Measurements from ENCODE around the gene PRKACB. TPM values are rescaled to one million over a fixed set of nuclear protein-coding genes. Genes with fewer than 3 reads are reported as not detected.
A peak's percentile ranks its signal among the peaks of the same experiment; 100 is the strongest.
"Not testable (repeated sequence)": the region's sequence is repeated elsewhere in the genome, so short reads cannot be mapped to it uniquely, and the experiment has no call there.

PRKACB gene
- 16.4 and 20.9 TPM in 2 replicates for total RNA-seq

DNA sequence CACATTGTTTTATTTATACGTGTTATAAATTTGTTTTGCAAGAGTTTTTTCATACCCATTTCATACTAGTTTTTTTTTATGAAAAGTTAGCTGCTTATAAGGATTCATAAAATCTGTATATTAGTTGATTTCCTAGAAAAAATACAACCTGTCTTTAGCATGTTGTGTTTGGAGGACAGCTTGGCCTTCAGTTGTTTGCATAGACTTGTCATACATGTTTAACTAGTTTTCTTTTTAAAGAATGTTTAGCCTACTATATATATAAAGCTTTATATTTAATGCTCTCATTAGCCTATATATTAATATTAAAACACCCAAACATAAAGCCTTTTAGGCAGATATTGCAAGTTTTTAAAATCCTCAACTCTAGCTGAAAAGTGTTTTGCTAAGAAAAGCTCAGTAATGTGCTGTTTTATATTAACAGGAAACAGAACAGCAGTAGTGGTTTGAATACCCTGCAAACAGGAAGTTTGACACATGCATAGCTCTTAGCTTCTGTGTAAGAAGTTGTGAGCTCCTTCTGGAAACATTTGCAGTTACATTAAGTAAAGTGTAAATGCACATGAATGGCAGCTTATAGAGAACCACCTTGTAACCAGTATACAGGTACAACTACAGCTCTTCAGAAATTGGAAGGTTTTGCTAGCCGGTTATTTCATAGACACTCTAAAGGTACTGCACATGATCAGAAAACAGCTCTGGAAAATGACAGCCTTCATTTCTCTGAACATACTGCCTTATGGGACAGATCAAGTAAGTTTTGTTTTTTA is at the start of gene PRKACB:
Gene PRKACB, plus strand, starts transcription at position 476 of the 770 bp plus-strand sequence. Its CDS starts 91 bp downstream, at position 567.
- H3K27ac Mint-ChIP-seq = peak within 1 kb of the TSS; percentile 98
- H3K9me3 Mint-ChIP-seq = no peaks in the 10 kb centered on the region
- no peaks in the 10 kb centered on the region for H3K27me3 Mint-ChIP-seq (ENCODE audit: low read depth)
- no peak for DNase-seq (ENCODE audit: low spot score)
- H3K4me3 Mint-ChIP-seq (ENCODE audit: low read depth) = peak within 1 kb of the TSS; percentile 95
- H3K36me3 Mint-ChIP-seq (ENCODE audit: low read depth) = no peaks in the 10 kb centered on the region
- intact Hi-C loops (cut with micrococcal nuclease) = loop anchor here (1.0 to 10.0 kb wide), 7 partner anchors 43 to 721 kb away; partner anchors contain the start of genes CTBS and TTLL7
- H3K4me1 Mint-ChIP-seq (ENCODE audit: low read depth) = peaks cover 36% of the 10 kb centered on the region

DNA sequence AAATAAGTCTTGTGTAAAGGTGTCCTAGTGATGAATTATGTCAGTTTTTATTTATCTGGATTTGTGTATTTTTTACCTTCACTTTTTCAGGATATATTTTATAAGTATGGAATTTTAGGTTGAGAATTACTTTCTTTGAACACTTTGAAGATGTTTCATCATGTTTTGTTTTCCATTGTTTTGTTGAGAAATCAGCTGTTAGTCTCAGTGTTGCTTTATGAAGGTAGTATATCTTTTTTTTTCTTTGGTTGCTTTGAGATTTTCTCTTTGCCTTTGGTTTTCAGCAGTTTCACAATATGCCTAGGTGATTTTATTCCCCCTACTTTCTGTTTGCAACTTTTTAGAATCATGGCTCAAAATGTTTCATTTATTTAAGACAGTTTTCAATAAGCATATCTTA is 48.8 kb upstream of the PRKACB start:
- Mint-ChIP-seq H3K4me3 (ENCODE audit: low read depth) (no peak overlapping the region), H3K36me3 (ENCODE audit: low read depth) (no peaks in the 10 kb centered on the region), H3K27ac (no peak overlapping the region), H3K4me1 (ENCODE audit: low read depth) (peaks cover 19% of the 10 kb centered on the region), H3K27me3 (ENCODE audit: low read depth) (peaks cover 2% of the 10 kb centered on the region), H3K9me3 (no peaks in the 10 kb centered on the region)
- DNase-seq (ENCODE audit: low spot score) = no peak
- intact Hi-C loops (cut with micrococcal nuclease) = no loop called here

DNA sequence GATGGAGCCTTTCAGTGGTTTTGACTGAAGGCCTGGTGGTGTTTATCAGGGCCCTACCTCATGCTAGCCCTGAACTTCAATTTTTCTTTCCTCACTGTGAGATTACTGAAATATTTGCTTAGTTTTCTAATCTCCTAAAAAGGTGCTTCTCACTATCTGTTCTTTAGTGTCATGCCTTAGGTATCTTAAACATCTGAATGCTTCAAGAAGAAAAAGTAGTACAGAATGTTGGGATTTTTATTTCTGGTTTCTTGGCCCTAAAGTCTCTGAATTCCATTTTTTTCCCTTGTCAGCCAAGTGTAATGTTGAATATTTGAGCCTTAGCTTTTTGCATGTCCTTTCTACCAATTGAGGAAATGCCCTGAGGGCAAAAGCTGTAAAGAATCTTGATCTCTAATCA is 47.9 kb upstream of the PRKACB start:
- Mint-ChIP-seq H3K27ac (no peak overlapping the region), H3K9me3 (no peaks in the 10 kb centered on the region), H3K36me3 (ENCODE audit: low read depth) (no peaks in the 10 kb centered on the region), H3K27me3 (ENCODE audit: low read depth) (peaks cover 2% of the 10 kb centered on the region), H3K4me1 (ENCODE audit: low read depth) (peaks cover 16% of the 10 kb centered on the region), H3K4me3 (ENCODE audit: low read depth) (no peak overlapping the region)
- no peak for DNase-seq (ENCODE audit: low spot score)
- intact Hi-C loops (cut with micrococcal nuclease) = no loop called here

DNA sequence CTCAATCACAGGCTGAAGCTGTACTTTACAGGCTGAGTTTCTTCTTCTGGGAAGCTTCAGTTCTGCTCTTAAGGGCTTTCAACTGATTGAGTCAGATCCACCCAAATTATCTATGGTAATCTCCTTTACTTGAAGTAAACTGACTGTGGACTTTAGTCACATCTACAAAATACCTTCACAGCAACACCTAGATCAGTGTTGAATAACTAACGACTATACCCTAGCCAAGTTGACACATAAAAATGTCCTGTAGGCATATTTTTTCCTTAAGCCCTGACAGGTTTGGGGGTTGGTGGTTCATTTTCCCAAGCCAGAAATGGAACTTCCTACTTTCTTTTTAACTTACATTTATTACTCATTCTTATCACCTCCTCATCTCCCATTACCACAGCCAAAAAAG is 42.9 kb upstream of the PRKACB start:
- H3K4me1 Mint-ChIP-seq (ENCODE audit: low read depth) = peaks cover 16% of the 10 kb centered on the region
- no peak overlapping the region for H3K27ac Mint-ChIP-seq
- H3K27me3 Mint-ChIP-seq (ENCODE audit: low read depth) = peaks cover 2% of the 10 kb centered on the region
- no peaks in the 10 kb centered on the region for H3K36me3 Mint-ChIP-seq (ENCODE audit: low read depth)
- no peaks in the 10 kb centered on the region for H3K9me3 Mint-ChIP-seq
- intact Hi-C loops (cut with micrococcal nuclease) = no loop called here
- no peak for DNase-seq (ENCODE audit: low spot score)
- no peak overlapping the region for H3K4me3 Mint-ChIP-seq (ENCODE audit: low read depth)

DNA sequence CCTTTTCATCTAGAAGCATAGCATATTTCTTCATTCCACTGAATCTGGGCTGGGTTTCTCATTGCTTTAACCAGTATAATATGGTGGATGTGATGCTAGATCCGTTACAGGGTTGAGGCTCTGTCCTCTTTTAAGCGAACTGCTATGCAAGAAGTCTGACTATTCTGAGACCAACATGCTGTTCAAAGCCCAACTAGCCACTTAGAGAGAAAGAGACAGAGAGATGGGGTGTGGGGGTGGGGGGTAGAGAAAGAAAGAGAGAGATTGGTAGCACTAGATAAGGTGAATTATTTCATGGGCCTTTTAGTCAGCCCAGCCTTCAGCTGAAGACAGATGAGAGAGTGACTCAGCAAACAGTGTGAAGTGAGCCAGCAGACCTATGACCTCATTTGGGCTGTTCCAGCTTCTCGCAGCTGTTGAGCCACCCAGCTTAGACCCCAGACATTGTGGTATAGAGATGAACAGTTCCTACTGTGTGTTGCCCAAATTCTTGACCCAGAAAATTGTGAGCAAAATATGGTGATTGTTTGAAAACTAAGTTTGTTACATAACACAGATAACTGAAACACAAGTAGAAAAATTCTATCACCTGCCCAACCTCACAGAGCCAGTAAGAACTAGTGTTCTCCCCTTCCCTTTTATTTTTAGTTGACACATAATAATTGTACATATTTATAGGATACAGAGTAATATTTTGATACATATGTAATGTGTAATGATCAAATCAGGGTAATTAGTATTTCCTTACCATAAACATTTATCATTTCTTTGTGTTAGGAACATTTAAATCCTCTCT is 40.7 kb upstream of the PRKACB start:
- Mint-ChIP-seq H3K27ac (no peak overlapping the region), H3K4me3 (ENCODE audit: low read depth) (no peak overlapping the region), H3K4me1 (ENCODE audit: low read depth) (peaks cover 16% of the 10 kb centered on the region), H3K36me3 (ENCODE audit: low read depth) (peaks cover 5% of the 10 kb centered on the region), H3K9me3 (peaks cover 12% of the 10 kb centered on the region), H3K27me3 (ENCODE audit: low read depth) (peaks cover under 1% of the 10 kb centered on the region)
- intact Hi-C loops (cut with micrococcal nuclease) = no loop called here
- DNase-seq (ENCODE audit: low spot score) = no peak

DNA sequence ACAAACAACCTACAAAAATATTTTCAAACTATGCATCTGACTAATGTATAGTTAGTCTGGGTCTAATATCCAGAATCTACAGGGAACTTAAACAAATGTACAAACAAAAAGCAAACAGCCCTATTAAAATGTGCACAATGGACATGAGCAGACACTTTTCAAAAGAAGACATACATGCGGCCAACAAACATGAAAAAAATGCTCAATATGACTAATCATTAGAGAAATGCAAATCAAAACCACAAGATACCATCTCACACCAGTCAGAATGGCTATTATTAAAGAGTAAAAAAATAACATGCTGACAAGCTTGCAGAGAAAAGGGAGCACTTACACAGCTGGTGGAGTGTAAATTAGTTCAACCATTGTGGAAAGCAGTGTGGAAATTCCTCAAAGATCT is 36.5 kb upstream of the PRKACB start:
- Mint-ChIP-seq H3K4me1 (ENCODE audit: low read depth) (peaks cover 13% of the 10 kb centered on the region), H3K9me3 (peaks cover 12% of the 10 kb centered on the region)
- H3K27me3 Mint-ChIP-seq (ENCODE audit: low read depth); intact Hi-C loops (cut with micrococcal nuclease); H3K27ac Mint-ChIP-seq; H3K36me3 Mint-ChIP-seq (ENCODE audit: low read depth); H3K4me3 Mint-ChIP-seq (ENCODE audit: low read depth); DNase-seq (ENCODE audit: low spot score): not testable (repeated sequence)

DNA sequence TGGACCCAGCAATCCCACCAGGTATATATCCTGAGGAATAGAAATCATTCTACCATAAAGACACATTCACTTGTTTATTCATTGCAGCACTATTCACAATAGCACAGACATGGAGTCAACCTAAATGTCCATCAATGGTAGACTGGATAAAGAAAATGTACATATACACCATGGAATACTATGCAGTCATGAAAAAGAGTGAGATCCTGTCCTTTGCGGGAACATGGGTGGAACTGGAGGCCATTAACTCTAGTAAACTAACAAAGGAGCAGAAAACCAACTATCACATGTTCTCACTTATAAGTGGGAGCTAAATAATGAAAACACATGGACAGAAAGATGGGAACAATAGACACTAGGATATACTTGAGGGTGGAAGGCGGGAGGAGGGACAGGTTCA is 36.1 kb upstream of the PRKACB start:
- intact Hi-C loops (cut with micrococcal nuclease) = no loop called here
- no peak overlapping the region for H3K4me3 Mint-ChIP-seq (ENCODE audit: low read depth)
- H3K27ac Mint-ChIP-seq = no peak overlapping the region
- peaks cover 5% of the 10 kb centered on the region for H3K36me3 Mint-ChIP-seq (ENCODE audit: low read depth)
- DNase-seq (ENCODE audit: low spot score) = no peak
- H3K27me3 Mint-ChIP-seq (ENCODE audit: low read depth) = no peaks in the 10 kb centered on the region
- peaks cover 12% of the 10 kb centered on the region for H3K9me3 Mint-ChIP-seq
- peaks cover 11% of the 10 kb centered on the region for H3K4me1 Mint-ChIP-seq (ENCODE audit: low read depth)

DNA sequence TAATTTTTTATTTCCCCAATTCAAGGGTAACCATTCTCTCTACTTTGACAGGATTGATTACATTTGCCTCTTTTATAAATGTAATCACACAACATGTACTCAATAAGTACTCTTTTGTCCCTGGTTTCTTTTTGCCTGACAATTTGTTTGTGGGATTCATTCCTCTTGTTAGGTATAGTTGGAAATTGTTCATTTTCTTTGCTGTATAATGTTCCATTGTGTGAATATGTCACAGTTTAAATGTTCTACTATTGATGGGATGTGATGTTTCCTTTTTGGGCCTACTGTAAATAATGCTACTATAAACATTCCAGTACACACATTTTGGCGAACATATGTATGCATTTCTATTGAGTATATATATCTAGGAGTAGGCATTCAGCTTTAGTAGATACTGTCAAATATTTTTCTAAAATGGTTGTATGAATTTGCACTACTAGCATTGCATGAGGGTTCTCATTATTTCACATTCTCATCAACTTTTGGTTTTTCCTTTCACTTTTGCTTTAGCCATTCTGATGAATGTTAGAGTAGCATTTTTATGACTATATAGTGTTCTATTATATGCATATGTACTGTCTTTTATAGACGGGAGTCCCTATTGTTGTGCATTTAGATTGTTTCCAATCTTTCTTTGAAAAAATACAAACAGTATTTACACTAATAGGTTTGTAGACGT is 35.0 kb upstream of the PRKACB start:
- Mint-ChIP-seq H3K36me3 (ENCODE audit: low read depth) (peaks cover 5% of the 10 kb centered on the region), H3K4me1 (ENCODE audit: low read depth) (peaks cover 4% of the 10 kb centered on the region), H3K27ac (no peak overlapping the region), H3K4me3 (ENCODE audit: low read depth) (no peak overlapping the region), H3K9me3 (peaks cover 12% of the 10 kb centered on the region), H3K27me3 (ENCODE audit: low read depth) (peaks cover 2% of the 10 kb centered on the region)
- DNase-seq (ENCODE audit: low spot score) = no peak
- intact Hi-C loops (cut with micrococcal nuclease) = no loop called here

DNA sequence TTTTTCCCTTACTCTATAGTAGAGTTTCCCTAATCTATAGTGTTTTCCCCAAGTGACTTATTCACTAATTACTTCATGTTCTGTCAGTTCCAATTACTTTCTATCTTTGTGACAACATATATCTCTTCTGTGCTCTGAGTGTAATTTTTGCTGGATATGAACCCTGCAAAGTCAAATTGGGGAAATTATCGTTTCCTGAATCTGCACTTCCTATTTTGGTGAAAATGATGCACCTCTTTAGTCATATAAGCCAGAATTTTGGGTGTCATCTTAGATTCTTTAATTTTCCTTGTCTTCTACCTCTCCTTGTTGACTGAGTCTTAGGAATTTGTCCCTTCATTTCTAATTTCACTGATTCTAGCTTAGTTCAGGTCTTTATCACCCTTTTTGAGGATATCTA is 33.4 kb upstream of the PRKACB start:
- intact Hi-C loops (cut with micrococcal nuclease) = no loop called here
- Mint-ChIP-seq H3K36me3 (ENCODE audit: low read depth) (peaks cover 5% of the 10 kb centered on the region), H3K4me1 (ENCODE audit: low read depth) (peaks cover 4% of the 10 kb centered on the region)

DNA sequence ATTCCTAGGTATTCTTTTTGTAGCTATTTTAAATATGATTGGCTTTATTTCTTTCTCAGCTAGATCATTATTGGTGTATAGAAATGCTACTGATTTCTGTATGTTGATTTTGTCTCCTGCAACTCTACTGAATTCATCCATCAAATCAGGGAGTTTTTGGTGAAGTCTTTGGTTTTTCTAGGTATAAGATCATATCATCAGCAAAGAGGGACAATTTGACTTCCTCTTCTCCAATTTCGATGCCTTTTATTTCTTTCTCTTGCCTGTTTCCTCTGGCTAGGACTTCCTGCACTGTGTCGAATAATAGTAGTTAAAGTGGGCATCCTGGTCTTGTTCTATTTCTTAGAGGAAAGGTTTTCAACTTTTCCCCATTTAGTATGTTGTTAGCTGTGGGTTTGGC is 27.5 kb upstream of the PRKACB start:
- no peak overlapping the region for H3K27ac Mint-ChIP-seq
- no peaks in the 10 kb centered on the region for H3K9me3 Mint-ChIP-seq
- no peaks in the 10 kb centered on the region for H3K36me3 Mint-ChIP-seq (ENCODE audit: low read depth)
- peaks cover 3% of the 10 kb centered on the region for H3K27me3 Mint-ChIP-seq (ENCODE audit: low read depth)
- no peak for DNase-seq (ENCODE audit: low spot score)
- H3K4me1 Mint-ChIP-seq (ENCODE audit: low read depth) = peaks cover 9% of the 10 kb centered on the region
- intact Hi-C loops (cut with micrococcal nuclease) = no loop called here
- H3K4me3 Mint-ChIP-seq (ENCODE audit: low read depth) = no peak overlapping the region

More for the DNA sequence above, 33.4 kb upstream of the PRKACB start:
- peaks cover 12% of the 10 kb centered on the region for H3K9me3 Mint-ChIP-seq
- H3K27me3 Mint-ChIP-seq (ENCODE audit: low read depth) = peaks cover 2% of the 10 kb centered on the region
- no peak overlapping the region for H3K4me3 Mint-ChIP-seq (ENCODE audit: low read depth)
- H3K27ac Mint-ChIP-seq = no peak overlapping the region
- DNase-seq (ENCODE audit: low spot score) = no peak

DNA sequence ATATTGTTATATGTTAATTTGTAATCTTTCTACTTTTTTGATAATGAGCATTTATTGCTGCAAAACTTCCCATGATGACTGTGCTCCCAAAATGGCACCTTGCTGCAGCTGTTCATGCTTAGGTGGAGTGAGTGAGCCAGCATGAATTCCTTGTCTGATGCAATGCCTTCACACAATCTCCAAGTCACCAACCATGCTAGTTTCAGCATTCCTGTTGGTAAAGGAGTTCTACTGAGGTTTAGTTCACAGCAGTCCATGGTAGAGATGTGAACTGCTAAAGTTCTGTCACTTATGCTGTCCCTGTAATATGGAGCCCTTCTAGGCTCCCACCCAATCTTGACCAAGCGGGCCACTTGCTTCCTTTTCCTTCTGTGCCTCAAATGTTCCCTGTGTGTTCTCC is 26.2 kb upstream of the PRKACB start:
- no peak for DNase-seq (ENCODE audit: low spot score)
- Mint-ChIP-seq H3K27ac (no peak overlapping the region), H3K4me3 (ENCODE audit: low read depth) (no peak overlapping the region), H3K36me3 (ENCODE audit: low read depth) (no peaks in the 10 kb centered on the region), H3K4me1 (ENCODE audit: low read depth) (peaks cover 9% of the 10 kb centered on the region), H3K9me3 (no peaks in the 10 kb centered on the region), H3K27me3 (ENCODE audit: low read depth) (peaks cover 3% of the 10 kb centered on the region)
- intact Hi-C loops (cut with micrococcal nuclease) = no loop called here

DNA sequence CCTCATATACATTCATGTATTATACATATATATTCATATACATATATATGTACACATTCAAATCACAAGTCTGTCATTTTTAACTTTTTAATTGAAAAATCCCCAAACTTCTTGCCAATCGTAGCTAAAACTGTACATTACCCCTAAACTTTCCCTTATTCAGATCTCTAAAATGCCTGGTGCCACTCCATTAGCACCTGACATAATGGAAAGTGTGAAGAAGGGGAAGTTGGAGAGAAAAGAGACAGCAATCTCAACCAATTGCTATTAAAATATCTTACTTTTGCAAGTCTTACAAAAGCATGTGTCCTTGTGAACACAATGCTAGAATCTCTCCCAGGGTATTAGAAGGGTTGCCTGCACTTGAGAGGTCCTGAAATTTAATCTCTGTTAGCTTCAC is 22.7 kb upstream of the PRKACB start:
- H3K9me3 Mint-ChIP-seq = no peaks in the 10 kb centered on the region
- peaks cover 7% of the 10 kb centered on the region for H3K4me1 Mint-ChIP-seq (ENCODE audit: low read depth)
- peaks cover 2% of the 10 kb centered on the region for H3K27me3 Mint-ChIP-seq (ENCODE audit: low read depth)
- H3K27ac Mint-ChIP-seq = no peak overlapping the region
- no peaks in the 10 kb centered on the region for H3K36me3 Mint-ChIP-seq (ENCODE audit: low read depth)
- no peak for DNase-seq (ENCODE audit: low spot score)
- H3K4me3 Mint-ChIP-seq (ENCODE audit: low read depth) = no peak overlapping the region
- intact Hi-C loops (cut with micrococcal nuclease) = loop anchor here (5.0 kb wide), 1 partner anchor 214 kb away; no protein-coding TSS in a partner anchor
